ENCODE data around the gene STAM. TPM values are rescaled to one million over a fixed set of nuclear protein-coding genes. Genes with fewer than 3 reads are reported as not detected.

The STAM gene
- total and polyA plus RNA-seq, 10 of the 15 experiments (the other 5 are each of a cell fraction or from before 2014, with no cell fraction given), result 8.8 to 15.9 (median 14.4) TPM

- no peak for TF ChIP-seq IRF5 (IDR thresholded peaks at IDR 0.05; ENCODE audit: borderline replicate concordance)
- no peak for TF ChIP-seq RUNX3 (IDR thresholded peaks at IDR 0.05; ENCODE audit: low read length)
- TF ChIP-seq ZNF274 (IDR thresholded peaks at IDR 0.05; ENCODE audit: insufficient read depth, insufficient read length), result no peak
- no peak for TF ChIP-seq CREB1 (IDR thresholded peaks at IDR 0.05; ENCODE audit: low read depth)
- no peak for TF ChIP-seq POU2F2 (IDR thresholded peaks at IDR 0.05; ENCODE audit: borderline replicate concordance, low read depth, low read length)
- TF ChIP-seq PKNOX1 (IDR thresholded peaks at IDR 0.05), result no peak
Measured at GRCh38 chr10:17731331-17732020, 87.5 kb downstream of the STAM start (continued).

- H3K4me3 ChIP-seq, result no peak overlapping the region
- CTCF ChIA-PET, result no interaction called here
- no peaks in the 10 kb centered on the region for H3K79me2 ChIP-seq (ENCODE audit: control insufficient read depth, insufficient read depth, low read length)
- FAIRE-seq, result no peak
- in situ Hi-C loops (cut with MboI) (loop anchor here (25.0 kb wide), 1 partner anchor 896 kb away; no protein-coding TSS in a partner anchor), intact Hi-C loops (cut with micrococcal nuclease; ENCODE audit: unreplicated experiment) (no loop called here)
- no peaks in the 10 kb centered on the region for H4K20me1 ChIP-seq (ENCODE audit: control insufficient read depth, insufficient read depth)
- H2AFZ ChIP-seq (ENCODE audit: control insufficient read depth, low read depth, low read length), result no peak overlapping the region
- BruUV-seq (replicated peaks), result no TSS peak
- POLR2A ChIA-PET, result no interaction called here
- 73% methylated on average over 6 of the region's 6 CpGs for WGBS (ENCODE audit: insufficient coverage, insufficient replicate concordance, low lambda C conversion rate, missing lambda C conversion rate)
- H3K27ac ChIP-seq (ENCODE audit: control insufficient read depth, insufficient read depth), result no peak overlapping the region
- no peaks in the 10 kb centered on the region for H3K36me3 ChIP-seq (ENCODE audit: control insufficient read depth in 2 of 2, insufficient read depth in 2 of 2, low read length in 1 of 2)
- H3K9me3 ChIP-seq (replicated peaks; ENCODE audit: control insufficient read depth, insufficient read depth, low read length), result no peaks in the 10 kb centered on the region
- H3K4me1 ChIP-seq (ENCODE audit: control insufficient read depth, insufficient read depth, low read length), result no peaks in the 10 kb centered on the region
- SMC1A ChIA-PET (ENCODE audit: uncharacterized antibody, unreplicated experiment), result no interaction called here
- no peak for DNase-seq (ENCODE audit: low read depth, low spot score)
- RAD21 ChIA-PET (ENCODE audit: unreplicated experiment), result no interaction called here
- no peak for ATAC-seq
- H3K4me2 ChIP-seq (ENCODE audit: control insufficient read depth, insufficient read depth), result no peak overlapping the region
- no peak for TF ChIP-seq KAT2A (conservative IDR thresholded peaks at IDR 0.05; ENCODE audit: control insufficient read depth, low read depth, low read length)
- TF ChIP-seq NFYB (IDR thresholded peaks at IDR 0.05; ENCODE audit: insufficient read depth, low read depth, low read length), result no peak
- no peaks in the 10 kb centered on the region for H3K27me3 ChIP-seq (replicated peaks in 1 of 2; ENCODE audit: control insufficient read depth in 2 of 2, insufficient read depth in 2 of 2, low read length in 1 of 2)
- H3K9ac ChIP-seq (ENCODE audit: control insufficient read depth, insufficient read depth, low read length), result no peak overlapping the region
Measured at GRCh38 chr10:17733620-17734019, 89.7 kb downstream of the STAM start.
